SU-DHL-6 (cell line): Measurements from ENCODE around the gene GTF2A1.

Experiments
- H2AFZ ChIP-seq: fragments of 200-600 bp; sonication (generic); 2 replicates; pipeline ENCODE4 v1.6.1; 2014; ENCODE audit warnings: low read depth, mild to moderate bottlenecking, moderate library complexity, mixed read lengths, antibody characterized with exemption, low read length; ENCODE audit not compliant: severe bottlenecking
- H3F3A ChIP-seq: fragments of 200-600 bp; shearing (Covaris generic); 2 replicates; pipeline ENCODE4 v1.6.0; 2016; ENCODE audit warnings: antibody characterized with exemption, mild to moderate bottlenecking; ENCODE audit not compliant: insufficient read depth
- H3K27ac ChIP-seq: fragments of 200-600 bp; sonication (generic); 2 replicates; pipeline ENCODE4 v1.5.1; 2016; ENCODE audit warnings: low read depth, mild to moderate bottlenecking, low read length, moderate library complexity, mixed read lengths
- H3K27me3 ChIP-seq: fragments of 200-600 bp; sonication (generic), shearing (Covaris generic); 2 replicates; pipeline ENCODE4 v1.6.0; 2014; ENCODE audit warnings: mild to moderate bottlenecking, low read length
- H3K36me3 ChIP-seq: fragments of 200-600 bp; sonication (generic); 2 replicates; pipeline ENCODE4 v1.6.1; 2014; ENCODE audit warnings: mild to moderate bottlenecking, low read length, mixed read lengths
- H3K4me2 ChIP-seq: fragments of 300-600, 200-600 bp; shearing (Covaris generic), sonication (generic); 2 replicates; pipeline ENCODE4 v1.6.0; 2014; ENCODE audit warnings: low read length, low read depth, mild to moderate bottlenecking; ENCODE audit not compliant: poor library complexity, severe bottlenecking
- H3K4me3 ChIP-seq: fragments of 200-600 bp; sonication (generic); 2 replicates; pipeline ENCODE4 v1.5.1; 2014; ENCODE audit warnings: antibody characterized with exemption, low read length, mild to moderate bottlenecking, mixed read lengths; ENCODE audit not compliant: insufficient read depth, poor library complexity, severe bottlenecking
- H3K79me2 ChIP-seq: fragments of 200-600 bp; sonication (generic); 2 replicates; pipeline ENCODE4 v1.6.1; 2014; ENCODE audit warnings: mild to moderate bottlenecking, low read length, moderate library complexity; ENCODE audit not compliant: insufficient read depth
- H3K9ac ChIP-seq: fragments of 200-600 bp; sonication (generic); 2 replicates; pipeline ENCODE4 v1.7.0; 2014; ENCODE audit warnings: mild to moderate bottlenecking, low read length
- H3K9me2 ChIP-seq: fragments of 200-600 bp; sonication (generic); replicated peaks from 2 replicates; pipeline ENCODE4 v1.6.1; 2014; ENCODE audit warnings: low read length; ENCODE audit not compliant: insufficient read depth
- H3K9me3 ChIP-seq: fragments of 200-600 bp; sonication (generic); 2 replicates; pipeline ENCODE4 v1.6.1; 2014; ENCODE audit warnings: low read length, mixed read lengths; ENCODE audit not compliant: insufficient read depth
- H4K20me1 ChIP-seq: fragments of 200-600 bp; sonication (generic); 2 replicates; pipeline ENCODE4 v1.6.1; 2014; ENCODE audit warnings: low read depth, mild to moderate bottlenecking, antibody characterized with exemption, low read length, moderate library complexity, mixed read lengths
- EZH2phosphoT487 ChIP-seq: fragments of 200-600 bp; sonication (generic), shearing (Covaris generic); conservative IDR thresholded peaks from 2 replicates; pipeline ENCODE4 v1.6.1; 2018; ENCODE audit warnings: mild to moderate bottlenecking, antibody characterized with exemption, low read length, moderate library complexity, mixed read lengths
- TF ChIP-seq, protein P1 (sequence below): fragments of 200-600 bp; sonication (generic); IDR thresholded peaks from one replicate; pipeline ENCODE4 v1.5.1; 2017; ENCODE audit warnings: antibody characterized with exemption, mild to moderate bottlenecking, low read length, moderate library complexity; ENCODE audit not compliant: insufficient read depth, poor library complexity, severe bottlenecking

The GTF2A1 gene

DNA sequence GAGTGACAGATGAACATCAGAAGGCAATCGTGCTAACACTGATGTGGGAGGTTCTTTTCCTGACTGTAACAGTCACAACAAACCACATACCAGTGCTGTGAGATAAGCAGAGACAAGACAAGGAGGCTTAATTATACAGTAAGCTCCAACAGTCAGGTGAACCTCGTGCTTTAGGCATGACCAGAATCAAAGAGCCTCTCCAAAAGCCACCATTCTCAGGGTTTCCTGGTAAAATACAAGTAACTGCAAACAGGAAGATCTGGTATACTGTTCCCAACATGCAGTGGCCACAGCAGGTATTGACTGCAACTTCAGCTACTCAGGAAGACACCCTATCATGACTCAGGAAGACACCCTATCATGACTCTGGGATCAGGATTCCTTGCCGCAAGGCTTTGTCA is 47.3 kb upstream of the GTF2A1 start:
- Histone ChIP-seq H3K4me3 (no peak overlapping the region), H3K27me3 (no peaks in the 10 kb centered on the region), H2AFZ (no peak overlapping the region), H3K36me3 (no peaks in the 10 kb centered on the region), H3K9ac (no peak overlapping the region), H3F3A (no peaks in the 10 kb centered on the region), H3K4me2 (no peak overlapping the region), H3K27ac (no peak overlapping the region), H3K79me2 (no peaks in the 10 kb centered on the region), H4K20me1 (no peaks in the 10 kb centered on the region), H3K9me3 (no peaks in the 10 kb centered on the region), H3K9me2 (no peaks in the 10 kb centered on the region)
- TF ChIP-seq, protein P1, sequence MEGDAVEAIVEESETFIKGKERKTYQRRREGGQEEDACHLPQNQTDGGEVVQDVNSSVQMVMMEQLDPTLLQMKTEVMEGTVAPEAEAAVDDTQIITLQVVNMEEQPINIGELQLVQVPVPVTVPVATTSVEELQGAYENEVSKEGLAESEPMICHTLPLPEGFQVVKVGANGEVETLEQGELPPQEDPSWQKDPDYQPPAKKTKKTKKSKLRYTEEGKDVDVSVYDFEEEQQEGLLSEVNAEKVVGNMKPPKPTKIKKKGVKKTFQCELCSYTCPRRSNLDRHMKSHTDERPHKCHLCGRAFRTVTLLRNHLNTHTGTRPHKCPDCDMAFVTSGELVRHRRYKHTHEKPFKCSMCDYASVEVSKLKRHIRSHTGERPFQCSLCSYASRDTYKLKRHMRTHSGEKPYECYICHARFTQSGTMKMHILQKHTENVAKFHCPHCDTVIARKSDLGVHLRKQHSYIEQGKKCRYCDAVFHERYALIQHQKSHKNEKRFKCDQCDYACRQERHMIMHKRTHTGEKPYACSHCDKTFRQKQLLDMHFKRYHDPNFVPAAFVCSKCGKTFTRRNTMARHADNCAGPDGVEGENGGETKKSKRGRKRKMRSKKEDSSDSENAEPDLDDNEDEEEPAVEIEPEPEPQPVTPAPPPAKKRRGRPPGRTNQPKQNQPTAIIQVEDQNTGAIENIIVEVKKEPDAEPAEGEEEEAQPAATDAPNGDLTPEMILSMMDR: no peak
- TF ChIP-seq EZH2phosphoT487: no peak

DNA sequence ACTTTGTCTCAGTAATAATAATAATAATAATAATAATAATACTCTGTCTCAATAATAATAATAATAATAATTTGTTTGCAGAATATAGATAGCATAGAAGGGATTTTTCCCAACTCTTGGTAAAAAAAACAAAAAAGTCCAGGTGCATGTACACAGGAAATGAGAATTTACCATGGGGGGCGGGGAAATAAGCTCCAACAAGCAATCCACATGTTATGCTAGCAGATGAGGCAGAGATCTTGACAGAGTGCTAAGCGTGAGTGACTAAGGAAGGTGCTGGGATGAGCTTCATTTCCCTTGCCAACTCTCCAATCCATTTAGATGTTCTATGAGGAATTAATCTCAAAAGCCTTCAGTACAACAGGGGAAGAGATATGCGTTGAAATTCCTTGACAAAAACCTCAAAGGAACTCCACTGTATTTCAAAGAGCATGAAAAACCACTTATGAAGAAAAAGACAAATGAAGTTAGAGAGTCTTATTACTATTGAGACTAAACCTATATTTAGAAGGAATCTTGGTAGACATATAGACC is 44.9 kb upstream of the GTF2A1 start:
- no peak for TF ChIP-seq EZH2phosphoT487
- TF ChIP-seq, protein P1: no peak
- H4K20me1 ChIP-seq: no peaks in the 10 kb centered on the region
- no peak overlapping the region for H3K4me3 ChIP-seq
- no peaks in the 10 kb centered on the region for H3K79me2 ChIP-seq
- no peaks in the 10 kb centered on the region for H3K9me2 ChIP-seq
- H3F3A ChIP-seq: no peaks in the 10 kb centered on the region
- no peaks in the 10 kb centered on the region for H3K36me3 ChIP-seq
- H2AFZ ChIP-seq: no peak overlapping the region
- H3K4me2 ChIP-seq: no peak overlapping the region
- no peaks in the 10 kb centered on the region for H3K27me3 ChIP-seq
- no peaks in the 10 kb centered on the region for H3K9me3 ChIP-seq
- H3K9ac ChIP-seq: no peak overlapping the region
- no peak overlapping the region for H3K27ac ChIP-seq

GRCh38 chr14:81264671-81265070 is 43.9 kb upstream of the GTF2A1 start:
- H3K27ac ChIP-seq: no peak overlapping the region
- H3K9me3 ChIP-seq: no peaks in the 10 kb centered on the region
- no peak overlapping the region for H3K9ac ChIP-seq
- H3K36me3 ChIP-seq: no peaks in the 10 kb centered on the region
- TF ChIP-seq, protein P1: no peak
- TF ChIP-seq EZH2phosphoT487: no peak
- H3K9me2 ChIP-seq: no peaks in the 10 kb centered on the region
- H3K27me3 ChIP-seq: no peaks in the 10 kb centered on the region
- H3F3A ChIP-seq: no peaks in the 10 kb centered on the region
- H3K4me2 ChIP-seq: no peak overlapping the region
- no peaks in the 10 kb centered on the region for H3K79me2 ChIP-seq
- no peaks in the 10 kb centered on the region for H4K20me1 ChIP-seq
- no peak overlapping the region for H3K4me3 ChIP-seq
- H2AFZ ChIP-seq: no peak overlapping the region
